ENCODE results near the gene DRG2. TPM values are rescaled to one million over a fixed set of nuclear protein-coding genes. Genes with fewer than 3 reads are reported as not detected.

DRG2 gene
- total and polyA plus RNA-seq, 9 donors = 18.1 to 45.9 (median 35.5) TPM

- no peaks in the 10 kb centered on the region for H3K36me3 ChIP-seq
- TF ChIP-seq EP300 (IDR thresholded peaks at IDR 0.05) (no peak), POLR2A (IDR thresholded peaks at IDR 0.05) (no peak), CTCF (IDR thresholded peaks at IDR 0.05) (no peak)
- peak in 2 of 5 donors; percentile 36 to 59 for DNase-seq
- no peaks in the 10 kb centered on the region for H3K9me3 ChIP-seq
- H3K27ac ChIP-seq = no peak overlapping the region
- peaks cover under 1% of the 10 kb centered on the region for H3K4me1 ChIP-seq (ENCODE audit: insufficient read depth)
- intact Hi-C loops (cut with DNase I) = no loop called here
- 70 to 76% (median 72%) methylated on average over 15 of the region's 15 CpGs for WGBS, 3 donors
- H3K27me3 ChIP-seq = no peaks in the 10 kb centered on the region
- no peak overlapping the region for H3K4me3 ChIP-seq
Measured at GRCh38 chr17:18093616-18094408, 6.1 kb downstream of the DRG2 start.

GRCh38 chr17:18094409-18094807 is 6.7 kb downstream of the DRG2 start:
- intact Hi-C loops (cut with DNase I) = no loop called here
- Histone ChIP-seq H3K9me3 (no peaks in the 10 kb centered on the region), H3K27ac (no peak overlapping the region), H3K27me3 (no peaks in the 10 kb centered on the region), H3K4me1 (ENCODE audit: insufficient read depth) (no peaks in the 10 kb centered on the region), H3K36me3 (no peaks in the 10 kb centered on the region), H3K4me3 (no peak overlapping the region)
- WGBS, 3 donors = 96 to 99% (median 98%) methylated on average over 10 of the region's 10 CpGs
- TF ChIP-seq CTCF (IDR thresholded peaks at IDR 0.05) (no peak), EP300 (IDR thresholded peaks at IDR 0.05) (no peak), POLR2A (IDR thresholded peaks at IDR 0.05) (no peak)
- DNase-seq = no peak

- H3K27me3 ChIP-seq = no peaks in the 10 kb centered on the region
- H3K9me3 ChIP-seq = no peaks in the 10 kb centered on the region
- H3K36me3 ChIP-seq = no peaks in the 10 kb centered on the region
- no peak for TF ChIP-seq EP300 (IDR thresholded peaks at IDR 0.05)
- no peak for TF ChIP-seq POLR2A (IDR thresholded peaks at IDR 0.05)
- no peak for TF ChIP-seq CTCF (IDR thresholded peaks at IDR 0.05)
- 87 to 88% (median 87%) methylated on average over 13 to 14 of the region's 14 CpGs for WGBS, 3 donors
- no peak overlapping the region for H3K4me3 ChIP-seq
- intact Hi-C loops (cut with DNase I) = no loop called here
- no peak overlapping the region for H3K27ac ChIP-seq
- H3K4me1 ChIP-seq (ENCODE audit: insufficient read depth) = no peaks in the 10 kb centered on the region
- no peak for DNase-seq
Measured at GRCh38 chr17:18099516-18099915, 11.8 kb downstream of the DRG2 start.

- Histone ChIP-seq H3K4me3 (no peak overlapping the region), H3K27ac (no peak overlapping the region), H3K36me3 (no peaks in the 10 kb centered on the region), H3K27me3 (no peaks in the 10 kb centered on the region), H3K4me1 (ENCODE audit: insufficient read depth) (no peaks in the 10 kb centered on the region), H3K9me3 (no peaks in the 10 kb centered on the region)
- no peak for DNase-seq
- intact Hi-C loops (cut with DNase I) = loop anchor here in 1 of 4 donors (2.0 kb wide), 1 partner anchor 34 kb away; no protein-coding TSS in a partner anchor
- no peak for TF ChIP-seq EP300 (IDR thresholded peaks at IDR 0.05)
- no peak for TF ChIP-seq POLR2A (IDR thresholded peaks at IDR 0.05)
- no peak for TF ChIP-seq CTCF (IDR thresholded peaks at IDR 0.05)
- 75 to 82% (median 80%) methylated on average over 10 of the region's 10 CpGs for WGBS, 3 donors
Measured at GRCh38 chr17:18100616-18101015, 12.9 kb downstream of the DRG2 start.
